KOPT-K1 (cell line): ENCODE measurements around the gene OR51E1.

Source experiments
- H3K27ac ChIP-seq: fragments of 200-600 bp; sonication (generic); 2 replicates; pipeline ENCODE4 v1.5.1; 2016; ENCODE audit warnings: antibody characterized with exemption, mild to moderate bottlenecking, low read depth, low read length; ENCODE audit not compliant: poor library complexity, severe bottlenecking
- H3K36me3 ChIP-seq: fragments of 200-600 bp; sonication (generic); 2 replicates; pipeline ENCODE4 v1.5.1; 2017; ENCODE audit warnings: antibody characterized with exemption, mild to moderate bottlenecking, low read length, moderate library complexity; ENCODE audit not compliant: insufficient read depth
- H3K9me3 ChIP-seq: fragments of 200-600 bp; sonication (generic); 2 replicates; pipeline ENCODE4 v1.5.1; 2017; ENCODE audit warnings: antibody characterized with exemption, low read length, mild to moderate bottlenecking; ENCODE audit not compliant: insufficient read depth, poor library complexity, severe bottlenecking

Gene OR51E1

DNA sequence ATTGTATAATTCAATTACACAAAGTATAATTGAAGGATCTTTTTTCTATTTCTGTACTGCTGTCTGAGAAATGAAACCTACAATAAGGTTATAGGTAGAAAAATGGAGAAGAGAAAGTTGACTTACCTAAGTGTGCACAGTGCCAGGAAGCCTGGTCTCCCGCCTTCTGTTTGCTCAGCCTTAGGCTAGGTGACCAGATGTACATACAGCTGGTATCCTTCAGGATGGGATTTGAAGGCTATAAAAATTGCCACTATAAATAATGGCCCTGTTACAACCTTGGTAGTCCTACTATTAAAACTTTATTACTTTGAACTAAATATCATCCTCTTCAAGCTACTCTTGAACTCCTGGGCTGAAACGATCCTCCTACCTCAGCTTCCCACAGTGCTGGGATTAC, 34.2 kb downstream of the OR51E1 start:
- H3K36me3 ChIP-seq, result no peaks in the 10 kb centered on the region
- H3K9me3 ChIP-seq, result no peaks in the 10 kb centered on the region

DNA sequence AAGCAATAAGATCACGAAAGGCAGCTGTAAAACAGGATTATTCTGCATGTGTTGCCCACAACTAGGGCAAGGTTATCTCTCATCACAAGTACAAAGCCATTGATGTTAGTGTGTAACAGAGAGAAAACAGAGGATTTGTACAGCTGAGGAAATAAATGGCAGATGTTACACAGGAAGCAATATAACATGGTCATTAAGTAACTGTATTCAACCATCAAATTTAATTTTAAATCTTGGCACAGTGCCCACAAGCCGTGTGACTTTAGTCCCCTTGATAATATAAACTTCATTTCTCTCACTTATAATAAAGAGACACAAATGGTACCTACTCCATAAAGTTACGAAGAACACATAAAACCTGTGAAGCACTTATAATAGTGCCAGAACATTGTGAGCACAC, 36.6 kb downstream of the OR51E1 start:
- H3K27ac ChIP-seq, result no peak overlapping the region
- no peaks in the 10 kb centered on the region for H3K36me3 ChIP-seq
- H3K9me3 ChIP-seq, result no peaks in the 10 kb centered on the region

More for the DNA sequence above, 34.2 kb downstream of the OR51E1 start:
- H3K27ac ChIP-seq, result no peak overlapping the region

DNA sequence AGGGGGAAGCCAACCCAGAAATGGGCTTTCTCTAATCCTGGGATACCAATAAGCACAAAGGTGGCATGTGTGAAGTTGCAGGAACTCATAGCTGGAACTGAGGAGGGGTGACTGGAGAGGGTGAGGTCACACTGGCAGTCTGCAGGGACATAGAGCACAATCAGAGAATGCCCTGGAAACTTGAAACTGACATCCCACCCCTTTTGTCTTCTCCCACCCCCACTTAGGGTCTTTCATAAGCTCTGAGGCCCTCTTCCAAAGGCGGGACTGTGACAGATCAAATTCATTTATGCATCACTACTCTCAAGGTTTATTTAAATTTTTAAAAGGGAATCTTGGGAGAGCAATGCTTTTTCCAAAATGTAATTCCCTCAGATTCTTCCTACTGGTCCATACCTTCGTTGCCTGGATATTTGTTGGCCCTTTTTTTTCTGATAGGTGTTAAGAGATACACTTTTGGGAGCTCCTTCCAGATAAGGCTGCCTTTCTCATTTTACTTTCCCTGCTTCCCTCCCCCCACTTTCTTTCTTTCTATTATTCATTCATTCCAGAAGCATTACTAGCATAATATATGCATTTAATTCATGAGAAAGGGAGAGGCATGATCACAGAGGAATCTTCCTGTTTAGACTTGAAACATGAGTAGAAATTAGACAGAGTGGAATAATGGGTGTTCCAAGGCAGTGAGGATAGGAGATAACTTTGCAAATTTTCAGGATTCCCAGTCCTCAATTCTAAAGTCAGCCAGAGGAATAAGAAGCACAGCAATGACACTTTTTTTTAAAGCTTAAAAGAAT, 39.0 kb downstream of the OR51E1 start:
- Histone ChIP-seq H3K36me3 (no peaks in the 10 kb centered on the region), H3K27ac (no peak overlapping the region), H3K9me3 (no peaks in the 10 kb centered on the region)

- Histone ChIP-seq H3K36me3 (no peaks in the 10 kb centered on the region), H3K27ac (no peak overlapping the region), H3K9me3 (no peaks in the 10 kb centered on the region)
Measured at GRCh38 chr11:4684631-4685285, 41.0 kb downstream of the OR51E1 start.

GRCh38 chr11:4695442-4695841, 51.7 kb downstream of the OR51E1 start:
- no peak overlapping the region for H3K27ac ChIP-seq
- no peaks in the 10 kb centered on the region for H3K36me3 ChIP-seq
- no peaks in the 10 kb centered on the region for H3K9me3 ChIP-seq

DNA sequence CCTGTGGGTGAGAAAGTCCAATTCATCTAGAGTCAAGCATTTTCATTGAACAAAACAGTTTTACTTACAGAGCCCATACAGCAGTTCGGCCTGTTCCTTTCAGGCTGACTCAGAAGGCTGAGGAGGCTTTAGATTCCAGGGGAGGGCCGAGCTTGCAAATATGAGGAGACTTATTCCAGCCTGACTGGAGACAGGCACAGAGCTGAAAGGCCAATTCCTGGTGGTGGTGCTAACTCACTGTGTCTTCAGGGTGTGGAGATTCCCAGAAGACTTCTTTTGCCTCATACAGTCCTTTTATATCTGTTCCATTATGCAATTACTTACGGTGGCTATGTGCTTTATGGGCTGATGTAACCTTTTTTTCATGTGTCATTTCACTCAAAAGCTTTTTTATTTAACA, 53.8 kb downstream of the OR51E1 start, which contains the start of gene OR51E2:
TSS of gene OR51E2 (minus strand) at position 269 of the 400 bp plus-strand sequence. CDS start 15,142 bp downstream, outside the sequence.
- Histone ChIP-seq H3K9me3 (no peaks in the 10 kb centered on the region), H3K27ac (no peak within 1 kb of the TSS), H3K36me3 (no peaks in the 10 kb centered on the region)

DNA sequence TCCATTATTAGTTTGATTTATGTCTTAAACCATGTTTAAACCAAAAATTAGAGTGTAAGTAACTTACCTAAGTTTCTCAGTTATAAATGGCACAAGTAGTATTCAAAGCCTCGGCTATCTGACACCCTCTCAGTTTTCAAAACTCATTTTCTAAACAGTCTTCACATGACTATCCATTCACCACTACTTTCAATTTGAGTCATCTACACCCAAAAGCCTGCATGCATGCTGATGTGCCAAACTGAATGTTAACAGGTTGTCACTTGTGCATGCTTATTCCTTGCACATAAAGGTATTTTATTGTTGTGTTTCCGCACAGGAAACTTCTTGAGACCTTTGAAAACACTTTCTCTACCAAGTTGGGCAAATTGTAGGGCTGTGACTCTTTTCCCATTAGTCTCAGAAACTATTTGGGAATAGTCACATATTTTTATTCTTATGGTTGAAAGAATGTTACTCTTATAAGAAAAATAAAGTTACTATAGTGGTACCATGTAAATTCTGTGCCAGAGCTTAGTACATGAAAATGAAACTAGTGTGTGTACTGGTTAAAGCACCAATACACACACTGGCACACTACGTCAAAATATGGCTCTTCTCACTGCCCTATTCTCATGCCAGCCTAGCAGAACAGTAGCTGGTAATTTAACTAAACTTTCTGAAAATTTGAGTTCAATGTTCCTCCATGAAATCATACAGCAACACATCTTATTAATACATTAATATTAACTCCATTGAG, 56.1 kb downstream of the OR51E1 start:
- no peak overlapping the region for H3K27ac ChIP-seq
- H3K9me3 ChIP-seq, result no peaks in the 10 kb centered on the region
- H3K36me3 ChIP-seq, result no peaks in the 10 kb centered on the region

- Histone ChIP-seq H3K9me3 (no peaks in the 10 kb centered on the region), H3K36me3 (no peaks in the 10 kb centered on the region), H3K27ac (no peak overlapping the region)
Measured at GRCh38 chr11:4700436-4700820, 56.6 kb downstream of the OR51E1 start.

- no peak within 1 kb of the TSS for H3K27ac ChIP-seq
- no peaks in the 10 kb centered on the region for H3K9me3 ChIP-seq
- H3K36me3 ChIP-seq, result no peaks in the 10 kb centered on the region
Measured at GRCh38 chr11:4704054-4704789, 60.4 kb downstream of the OR51E1 start, which contains the start of gene MMP26. Gene MMP26 (plus strand): TSS chr11:4704784.

GRCh38 chr11:4704790-4705334, 61.1 kb downstream of the OR51E1 start:
- Histone ChIP-seq H3K27ac (no peak overlapping the region), H3K36me3 (no peaks in the 10 kb centered on the region), H3K9me3 (no peaks in the 10 kb centered on the region)
